ENCODE measurements around the gene EEF1A2.

DNA sequence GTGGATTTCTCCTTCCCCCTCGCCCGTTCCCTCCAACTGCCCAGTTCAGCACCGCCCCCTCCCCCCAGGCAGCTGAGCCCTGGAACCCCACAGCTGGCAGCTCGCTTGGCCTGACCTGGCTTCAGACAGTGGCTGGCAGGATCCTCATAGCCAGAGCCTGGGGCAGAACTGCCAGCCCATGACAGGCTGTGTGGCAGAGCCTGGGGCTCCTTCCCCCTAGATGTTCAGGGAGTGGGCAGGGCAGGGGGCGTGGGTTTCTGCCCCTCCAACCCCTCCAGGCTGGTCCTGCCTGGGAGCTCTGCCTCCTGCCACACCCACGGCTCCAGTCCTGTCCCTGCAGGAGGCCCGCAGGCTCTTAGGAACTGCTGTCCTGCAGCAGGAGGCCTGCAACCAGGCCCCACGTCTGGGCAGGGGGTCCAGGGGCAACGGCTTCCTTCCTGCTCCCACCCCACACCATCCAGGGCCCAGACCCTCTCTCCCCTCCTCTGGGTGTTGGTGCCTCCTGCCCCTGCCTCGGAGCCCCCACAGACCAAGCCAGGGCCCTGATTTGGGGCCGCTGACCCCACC is 16.8 kb downstream of the EEF1A2 start:
- TF ChIP-seq, protein P1, sequence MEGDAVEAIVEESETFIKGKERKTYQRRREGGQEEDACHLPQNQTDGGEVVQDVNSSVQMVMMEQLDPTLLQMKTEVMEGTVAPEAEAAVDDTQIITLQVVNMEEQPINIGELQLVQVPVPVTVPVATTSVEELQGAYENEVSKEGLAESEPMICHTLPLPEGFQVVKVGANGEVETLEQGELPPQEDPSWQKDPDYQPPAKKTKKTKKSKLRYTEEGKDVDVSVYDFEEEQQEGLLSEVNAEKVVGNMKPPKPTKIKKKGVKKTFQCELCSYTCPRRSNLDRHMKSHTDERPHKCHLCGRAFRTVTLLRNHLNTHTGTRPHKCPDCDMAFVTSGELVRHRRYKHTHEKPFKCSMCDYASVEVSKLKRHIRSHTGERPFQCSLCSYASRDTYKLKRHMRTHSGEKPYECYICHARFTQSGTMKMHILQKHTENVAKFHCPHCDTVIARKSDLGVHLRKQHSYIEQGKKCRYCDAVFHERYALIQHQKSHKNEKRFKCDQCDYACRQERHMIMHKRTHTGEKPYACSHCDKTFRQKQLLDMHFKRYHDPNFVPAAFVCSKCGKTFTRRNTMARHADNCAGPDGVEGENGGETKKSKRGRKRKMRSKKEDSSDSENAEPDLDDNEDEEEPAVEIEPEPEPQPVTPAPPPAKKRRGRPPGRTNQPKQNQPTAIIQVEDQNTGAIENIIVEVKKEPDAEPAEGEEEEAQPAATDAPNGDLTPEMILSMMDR (IDR thresholded peaks at IDR 0.05; ENCODE audit: low read depth, low read length), result no peak
- TF ChIP-seq EZH2phosphoT487 (IDR thresholded peaks at IDR 0.05; ENCODE audit: low read depth), result no peak
